ENCODE measurements around the gene SPRED2.

GRCh38 chr2:65311049-65311448, 121.3 kb downstream of the SPRED2 start:
- no peak for TF ChIP-seq CTCF (IDR thresholded peaks at IDR 0.05; ENCODE audit: low read depth, low read length, poor library complexity, severe bottlenecking)
- TF ChIP-seq EZH2phosphoT487 (IDR thresholded peaks at IDR 0.05; ENCODE audit: borderline replicate concordance, low read length) = no peak
